UCSD-AML1 (cell line): ENCODE results near the gene TVP23A.

Source experiments
- DNase-seq: peaks from one replicate; lab custom pipeline; 2025; ENCODE audit not compliant: unreplicated experiment; lab: John Stamatoyannopoulos, UW

The TVP23A gene

GRCh38 chr16:10817963-10818941 is at the start of gene TVP23A:
TVP23A (minus strand) TSS chr16:10818794; CDS start chr16:10818493, 301 bp downstream.
- DNase-seq: no peak

GRCh38 chr16:10868104-10868595 is 49.6 kb upstream of the TVP23A start:
- DNase-seq: no peak

- DNase-seq: no peak
These were observed 48.6 kb upstream of the TVP23A start for GRCh38 chr16:10867199-10867598.

- no peak for DNase-seq
These were observed 47.7 kb upstream of the TVP23A start for GRCh38 chr16:10865991-10866966.

GRCh38 chr16:10862438-10862837 is 43.8 kb upstream of the TVP23A start:
- DNase-seq: peak; percentile 31

GRCh38 chr16:10859658-10860057 is 41.1 kb upstream of the TVP23A start:
- no peak for DNase-seq

- DNase-seq: no peak
These were observed 40.4 kb upstream of the TVP23A start for GRCh38 chr16:10859020-10859419.

GRCh38 chr16:10858203-10858602 is 39.6 kb upstream of the TVP23A start:
- DNase-seq: no peak

- no peak for DNase-seq
These were observed 37.4 kb upstream of the TVP23A start for GRCh38 chr16:10856042-10856441.

- DNase-seq: no peak
These were observed 34.4 kb upstream of the TVP23A start for GRCh38 chr16:10852948-10853347.

- no peak for DNase-seq
These were observed 33.7 kb upstream of the TVP23A start for GRCh38 chr16:10852286-10852685.

GRCh38 chr16:10851512-10851911 is 32.9 kb upstream of the TVP23A start:
- no peak for DNase-seq

GRCh38 chr16:10850478-10850850 is 31.9 kb upstream of the TVP23A start:
- DNase-seq: no peak

GRCh38 chr16:10849736-10850477 is 31.3 kb upstream of the TVP23A start:
- DNase-seq: no peak

GRCh38 chr16:10847176-10847575 is 28.6 kb upstream of the TVP23A start:
- no peak for DNase-seq

- peak; percentile 21 for DNase-seq
These were observed 27.8 kb upstream of the TVP23A start for GRCh38 chr16:10846213-10846998.

- DNase-seq: no peak
These were observed 22.1 kb upstream of the TVP23A start for GRCh38 chr16:10840703-10841102.

- no peak for DNase-seq
These were observed 20.7 kb upstream of the TVP23A start for GRCh38 chr16:10839279-10839666.

- no peak for DNase-seq
These were observed 20.2 kb upstream of the TVP23A start for GRCh38 chr16:10838621-10839278.
